RWPE2 (cell line): Measurements from ENCODE around the gene LRP11.

Experiments
- ATAC-seq: fragments of 200-7000 bp; cut with Tn5 transposase; 3 replicates; pipeline ENCODE4 v1.9.1; 2021; ENCODE audit warnings: low read depth
- DNase-seq: peaks from one replicate; pipeline ENCODE4 v3.0.0-alpha.2; 2020; ENCODE audit warnings: low spot score
- H3K27ac ChIP-seq: fragments of 450-650 bp; 2 replicates; pipeline ENCODE4 v1.5.1; 2017; ENCODE audit warnings: mild to moderate bottlenecking; ENCODE audit not compliant: poor library complexity, severe bottlenecking
- H3K27me3 ChIP-seq: fragments of 250-450 bp; sonication (Bioruptor Pico); 2 replicates; pipeline ENCODE4 v1.5.1; 2021; ENCODE audit warnings: mild to moderate bottlenecking, moderate library complexity; ENCODE audit not compliant: insufficient read depth, poor library complexity, severe bottlenecking
- H3K36me3 ChIP-seq: fragments of 250-450 bp; sonication (Bioruptor Pico); 2 replicates; pipeline ENCODE4 v1.5.1; 2020; ENCODE audit warnings: low read depth, mild to moderate bottlenecking, moderate library complexity
- H3K4me1 ChIP-seq: fragments of 250-450 bp; sonication (Bioruptor Pico); 2 replicates; pipeline ENCODE4 v1.5.1; 2021; ENCODE audit warnings: mild to moderate bottlenecking, moderate library complexity; ENCODE audit not compliant: insufficient read depth, poor library complexity, severe bottlenecking
- H3K4me3 ChIP-seq: fragments of 250-450 bp; sonication (Bioruptor Pico); 2 replicates; pipeline ENCODE4 v1.5.1; 2021; ENCODE audit warnings: mild to moderate bottlenecking, moderate library complexity; ENCODE audit not compliant: severe bottlenecking
- H3K9me3 ChIP-seq: fragments of 250-450 bp; sonication (Bioruptor Pico); 2 replicates; pipeline ENCODE4 v1.5.1; 2021; ENCODE audit warnings: mild to moderate bottlenecking, moderate library complexity; ENCODE audit not compliant: severe bottlenecking
- TF ChIP-seq, protein P1 (sequence below): fragments of 450-650 bp; IDR thresholded peaks from one replicate; pipeline ENCODE4 v1.5.1; 2017; ENCODE audit warnings: mild to moderate bottlenecking, moderate library complexity; ENCODE audit not compliant: poor library complexity, severe bottlenecking

The LRP11 gene

DNA sequence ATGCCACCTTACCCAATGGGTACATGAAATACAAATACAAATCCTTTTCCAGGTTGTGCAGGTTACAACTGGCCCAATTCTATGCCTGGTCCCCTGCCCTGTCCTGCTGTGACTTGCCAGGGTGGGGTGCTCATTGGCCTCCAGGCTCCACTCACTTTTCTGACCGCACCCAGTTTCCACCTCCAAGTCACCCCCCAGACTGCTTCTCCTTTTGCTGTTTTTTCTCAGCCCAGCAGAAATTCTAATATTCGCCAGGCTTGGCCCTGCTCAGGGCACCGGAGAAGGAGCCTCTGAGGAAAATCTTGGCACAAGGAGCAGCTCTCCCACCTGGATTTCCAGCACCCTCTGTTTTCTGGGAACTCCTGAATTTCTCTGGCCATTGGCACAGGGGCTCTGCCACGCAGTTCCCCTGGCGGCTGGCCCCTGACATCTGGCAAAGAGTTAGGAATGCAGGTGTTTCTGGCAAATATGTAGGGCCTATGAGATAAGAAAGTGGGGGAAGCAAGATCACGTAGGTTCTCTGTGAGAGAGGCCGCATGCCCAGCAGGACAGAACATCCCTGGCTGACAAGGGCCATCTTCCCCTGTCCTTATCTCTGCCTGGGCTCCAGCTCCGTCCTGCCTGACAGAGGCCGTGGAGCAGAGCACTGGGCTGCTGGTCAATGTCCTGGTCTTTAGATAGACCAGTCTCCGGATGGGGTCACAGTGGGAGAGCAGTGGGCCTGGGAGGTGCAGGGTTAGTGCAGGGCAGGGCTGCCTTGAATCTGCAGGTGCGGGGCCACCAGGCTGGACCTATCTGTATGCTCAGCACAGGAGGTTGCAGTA, 36.7 kb upstream of the LRP11 start:
- Histone ChIP-seq H3K4me3 (no peak overlapping the region), H3K27me3 (no peaks in the 10 kb centered on the region), H3K4me1 (peaks cover 35% of the 10 kb centered on the region), H3K9me3 (no peaks in the 10 kb centered on the region), H3K27ac (peak overlapping the region; percentile 51), H3K36me3 (no peaks in the 10 kb centered on the region)
- ATAC-seq (peak; percentile 22), DNase-seq (no peak)
- TF ChIP-seq, protein P1, sequence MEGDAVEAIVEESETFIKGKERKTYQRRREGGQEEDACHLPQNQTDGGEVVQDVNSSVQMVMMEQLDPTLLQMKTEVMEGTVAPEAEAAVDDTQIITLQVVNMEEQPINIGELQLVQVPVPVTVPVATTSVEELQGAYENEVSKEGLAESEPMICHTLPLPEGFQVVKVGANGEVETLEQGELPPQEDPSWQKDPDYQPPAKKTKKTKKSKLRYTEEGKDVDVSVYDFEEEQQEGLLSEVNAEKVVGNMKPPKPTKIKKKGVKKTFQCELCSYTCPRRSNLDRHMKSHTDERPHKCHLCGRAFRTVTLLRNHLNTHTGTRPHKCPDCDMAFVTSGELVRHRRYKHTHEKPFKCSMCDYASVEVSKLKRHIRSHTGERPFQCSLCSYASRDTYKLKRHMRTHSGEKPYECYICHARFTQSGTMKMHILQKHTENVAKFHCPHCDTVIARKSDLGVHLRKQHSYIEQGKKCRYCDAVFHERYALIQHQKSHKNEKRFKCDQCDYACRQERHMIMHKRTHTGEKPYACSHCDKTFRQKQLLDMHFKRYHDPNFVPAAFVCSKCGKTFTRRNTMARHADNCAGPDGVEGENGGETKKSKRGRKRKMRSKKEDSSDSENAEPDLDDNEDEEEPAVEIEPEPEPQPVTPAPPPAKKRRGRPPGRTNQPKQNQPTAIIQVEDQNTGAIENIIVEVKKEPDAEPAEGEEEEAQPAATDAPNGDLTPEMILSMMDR, result no peak

DNA sequence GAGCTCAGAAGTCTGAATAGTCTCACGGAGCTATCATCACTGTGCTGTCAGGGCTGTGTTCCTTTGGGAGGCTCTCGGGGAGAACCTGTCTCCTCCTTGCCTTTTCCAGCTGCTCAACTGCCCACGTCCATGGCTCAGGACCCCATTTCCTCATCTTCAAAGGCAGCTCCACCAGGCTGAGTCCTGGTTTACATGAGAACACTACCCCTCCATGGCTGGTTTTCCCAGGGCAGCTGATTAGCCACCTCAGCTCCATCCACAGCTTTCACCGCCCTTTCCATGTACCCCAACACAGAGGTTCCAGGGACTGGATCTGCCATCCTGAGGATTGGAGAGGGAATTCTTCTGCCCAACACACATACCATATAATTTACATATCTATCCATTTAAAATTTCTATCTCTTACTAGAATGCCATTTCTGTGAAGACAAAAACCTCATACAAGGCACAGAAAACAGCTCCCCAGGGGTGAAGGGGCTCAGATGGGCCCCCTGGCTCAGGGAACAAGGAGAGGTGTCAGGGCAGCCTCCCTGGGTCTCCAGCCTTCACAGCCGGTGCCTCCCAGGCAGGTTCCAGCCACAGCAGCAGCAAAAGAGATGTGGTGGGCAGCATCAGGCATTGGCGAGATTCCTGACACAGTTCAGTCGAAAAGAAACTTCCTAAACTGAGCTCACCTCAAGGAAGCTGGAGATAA, 35.9 kb upstream of the LRP11 start:
- ATAC-seq, result no peak
- H3K9me3 ChIP-seq, result no peaks in the 10 kb centered on the region
- H3K27me3 ChIP-seq, result no peaks in the 10 kb centered on the region

DNA sequence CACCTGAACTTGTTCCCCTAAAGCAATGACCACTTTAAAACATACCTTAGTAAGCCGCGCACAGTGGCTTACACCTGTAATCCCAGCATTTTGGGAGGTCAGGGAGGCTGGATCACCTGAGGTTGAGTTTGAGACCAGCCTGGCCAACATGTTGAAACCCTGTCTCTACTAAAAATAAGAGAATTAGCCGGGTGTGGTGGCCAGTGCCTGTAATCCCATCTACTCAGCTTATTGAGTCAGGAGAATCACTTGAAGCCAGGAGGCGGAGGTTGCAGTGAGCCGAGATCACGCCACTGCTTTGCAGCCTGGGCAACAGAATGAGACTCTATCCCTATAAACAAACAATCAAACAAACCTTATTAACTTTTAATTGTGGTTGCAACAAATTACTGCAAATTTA, 35.3 kb upstream of the LRP11 start:
- TF ChIP-seq, protein P1, result no peak
- Histone ChIP-seq H3K27ac (peak overlapping the region; percentile 51), H3K9me3 (no peaks in the 10 kb centered on the region), H3K36me3 (no peaks in the 10 kb centered on the region), H3K27me3 (no peaks in the 10 kb centered on the region), H3K4me3 (no peak overlapping the region), H3K4me1 (peaks cover 45% of the 10 kb centered on the region)
- DNase-seq (no peak), ATAC-seq (no peak)

More for the DNA sequence above, 35.9 kb upstream of the LRP11 start:
- TF ChIP-seq, protein P1, result no peak
- Histone ChIP-seq H3K4me3 (no peak overlapping the region), H3K27ac (peak overlapping the region; percentile 51), H3K36me3 (no peaks in the 10 kb centered on the region), H3K4me1 (peaks cover 42% of the 10 kb centered on the region)
- DNase-seq, result no peak

DNA sequence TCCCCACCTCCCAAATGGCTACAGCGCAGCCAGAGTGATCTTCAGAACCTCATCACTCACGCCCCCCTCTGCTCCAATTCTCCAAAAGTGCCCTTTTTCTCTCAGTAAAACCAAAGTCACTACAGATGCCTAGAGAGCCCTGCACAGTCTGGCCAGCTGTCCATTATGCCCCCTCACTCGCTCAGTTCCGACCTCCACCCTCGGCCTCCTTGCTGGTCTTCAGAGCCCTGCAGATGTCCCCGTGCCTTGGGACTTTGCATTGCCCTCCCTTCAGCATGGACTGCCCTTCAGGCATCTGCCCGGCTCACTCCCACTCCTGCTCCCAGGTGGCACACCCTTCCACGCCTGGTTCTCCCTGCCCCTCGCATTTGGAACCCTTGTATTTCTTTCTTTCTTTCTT, 34.8 kb upstream of the LRP11 start:
- Histone ChIP-seq H3K4me1 (peaks cover 46% of the 10 kb centered on the region), H3K27ac (no peak overlapping the region)

More for the DNA sequence above, 34.8 kb upstream of the LRP11 start:
- no peaks in the 10 kb centered on the region for H3K27me3 ChIP-seq
- no peak overlapping the region for H3K4me3 ChIP-seq
- H3K9me3 ChIP-seq, result no peaks in the 10 kb centered on the region
- no peak for ATAC-seq
- no peak for DNase-seq
- no peaks in the 10 kb centered on the region for H3K36me3 ChIP-seq
- TF ChIP-seq, protein P1, result no peak
